Left lung (tissue), 10 donors: ENCODE data around the gene SIK3. TPM values are rescaled to one million over a fixed set of nuclear protein-coding genes. Genes with fewer than 3 reads are reported as not detected.

Experiments used
- ATAC-seq: fragments of 200-7000 bp; cut with Tn5 transposase; one replicate; pipeline ENCODE4 v1.9.1; 2020; ENCODE audit warnings: moderate library complexity
- DNase-seq, 4 donors: peaks; one replicate each; pipeline ENCODE4 v3.0.0-alpha.2; 2013 to 2020
- H3K27ac ChIP-seq, 2 donors: fragments of 200-600 bp; sonication (generic) in 1 of 2; one replicate each; pipeline versions ENCODE4 v1.5.0 to v1.8.0; 2020 to 2021
- H3K27me3 ChIP-seq, 2 donors: fragments of 200-600 bp; sonication (generic) in 1 of 2; one replicate each; pipeline versions ENCODE4 v1.5.0 to v1.8.0; 2020 to 2021
- H3K36me3 ChIP-seq, 2 donors: fragments of 200-600 bp; sonication (generic) in 1 of 2; one replicate each; pipeline versions ENCODE4 v1.5.0 to v1.8.0; 2020 to 2021
- H3K4me1 ChIP-seq, 2 donors: fragments of 200-600 bp; one replicate each; pipeline ENCODE4 v1.8.0; 2021
- H3K4me3 ChIP-seq, 2 donors: fragments of 200-600 bp; sonication (generic) in 1 of 2; one replicate each; pipeline versions ENCODE4 v1.5.0 to v1.8.0; 2020 to 2021; ENCODE audit warnings: mild to moderate bottlenecking in 1 of 2
- H3K9me3 ChIP-seq, 2 donors: fragments of 200-600 bp; sonication (generic) in 1 of 2; one replicate each; pipeline versions ENCODE4 v1.5.0 to v1.8.0; 2020 to 2021
- CTCF ChIP-seq, 2 donors: fragments of 200-600 bp; sonication (generic) in 1 of 2; IDR thresholded peaks; one replicate each; pipeline versions ENCODE4 v1.5.0 to v1.8.0; 2021; ENCODE audit warnings: antibody characterized with exemption in 2 of 2
- intact Hi-C, 2 donors: fragments of 100-400 bp; cut with DNase I; formaldehyde crosslinking; loops; one replicate each; pipeline versions ENCODE4 v1.11.2 to v1.14.2; 2022
- polyA plus RNA-seq, 6 donors: library from polyadenylated mRNA; unstranded; fragments of 120-200 nt; gene quantifications; one replicate each; pipeline ENCODE4 v1.2.1, GENCODE V29; 2013; ENCODE audit not compliant: insufficient read length in 6 of 6
- total RNA-seq, 2 donors: library from RNA; stranded (reverse); fragmentation: NEBNext Ultra II Directional; extraction: Animal tissue kit (Norgen Biotek cat#: 25700); gene quantifications; one replicate each; pipeline ENCODE4 v1.2.1, GENCODE V29; 2021
- donor health status: DM: no; HTN: yes; CAD: no.
- donor health status: DM: no; HTN: no; CAD: no.

Gene SIK3
- total and polyA plus RNA-seq, 8 donors = 28.0 to 49.6 (median 35.9) TPM

GRCh38 chr11:116813781-116814471, 284.3 kb downstream of the SIK3 start:
- H3K9me3 ChIP-seq = no peaks in the 10 kb centered on the region
- H3K4me3 ChIP-seq = no peak overlapping the region
- TF ChIP-seq CTCF (IDR thresholded peaks at IDR 0.05) = no peak
- intact Hi-C loops = no loop called here
- H3K27me3 ChIP-seq = no peaks in the 10 kb centered on the region
- no peaks in the 10 kb centered on the region for H3K4me1 ChIP-seq
- no peaks in the 10 kb centered on the region for H3K36me3 ChIP-seq
- ATAC-seq (no peak), DNase-seq (no peak)
- no peak overlapping the region for H3K27ac ChIP-seq

DNA sequence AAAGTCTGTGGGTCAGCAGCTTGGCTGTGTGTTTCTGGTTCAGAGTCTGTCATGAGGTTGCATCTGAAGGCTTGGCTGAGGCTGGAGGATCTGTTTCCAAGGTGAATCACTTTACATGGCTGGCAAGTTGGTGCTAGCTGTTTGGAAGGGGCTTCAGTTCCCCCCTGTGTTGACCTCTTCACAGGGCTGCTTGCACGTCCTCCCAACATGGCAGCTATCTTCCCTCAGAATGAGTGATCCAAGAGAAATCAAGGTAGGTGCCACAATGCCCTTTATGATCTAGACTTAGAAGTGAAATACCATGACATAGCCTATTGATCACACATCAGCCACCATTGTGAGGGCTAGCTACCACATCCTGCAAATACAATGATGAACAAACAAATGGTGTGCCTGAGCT, 285.1 kb downstream of the SIK3 start:
- TF ChIP-seq CTCF (IDR thresholded peaks at IDR 0.05) = no peak
- intact Hi-C loops = no loop called here
- Histone ChIP-seq H3K9me3 (no peaks in the 10 kb centered on the region), H3K36me3 (no peaks in the 10 kb centered on the region), H3K4me3 (no peak overlapping the region), H3K27ac (no peak overlapping the region), H3K27me3 (no peaks in the 10 kb centered on the region), H3K4me1 (no peaks in the 10 kb centered on the region)
- DNase-seq = no peak
- ATAC-seq = no peak

DNA sequence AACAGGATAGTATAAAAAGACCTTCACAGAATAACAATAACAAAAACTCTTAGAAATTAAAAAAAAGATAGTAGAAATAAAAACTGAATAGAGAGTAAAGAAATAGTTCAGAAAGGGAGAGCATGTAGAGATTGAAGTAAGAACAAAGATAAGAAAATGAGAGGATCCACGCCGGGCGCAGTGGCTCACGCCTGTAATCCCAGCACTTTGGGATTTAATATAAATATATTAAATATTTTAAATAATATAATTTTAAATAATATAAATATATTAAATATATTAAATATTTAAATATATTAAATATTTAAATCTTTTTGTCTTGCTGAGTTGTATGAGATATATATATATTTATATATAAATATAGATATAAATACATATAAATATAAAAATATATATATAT, 286.1 kb downstream of the SIK3 start:
- intact Hi-C loops = no loop called here
- Histone ChIP-seq H3K27ac (no peak overlapping the region), H3K36me3 (no peaks in the 10 kb centered on the region), H3K4me3 (no peak overlapping the region), H3K4me1 (no peaks in the 10 kb centered on the region), H3K27me3 (no peaks in the 10 kb centered on the region), H3K9me3 (no peaks in the 10 kb centered on the region)
- ATAC-seq = no peak
- DNase-seq = no peak
- TF ChIP-seq CTCF (IDR thresholded peaks at IDR 0.05) = no peak

- no peak for TF ChIP-seq CTCF (IDR thresholded peaks at IDR 0.05)
- Histone ChIP-seq H3K27ac (no peak overlapping the region), H3K36me3 (no peaks in the 10 kb centered on the region), H3K4me1 (no peaks in the 10 kb centered on the region), H3K27me3 (no peaks in the 10 kb centered on the region), H3K4me3 (no peak overlapping the region), H3K9me3 (no peaks in the 10 kb centered on the region)
- DNase-seq (no peak), ATAC-seq (no peak)
- intact Hi-C loops = no loop called here
These were observed 287.0 kb downstream of the SIK3 start for GRCh38 chr11:116811194-116811593.

- intact Hi-C loops = no loop called here
- DNase-seq (peak in 2 of 4 donors; percentile 58 to 83), ATAC-seq (peak; percentile 88)
- Histone ChIP-seq H3K9me3 (no peaks in the 10 kb centered on the region), H3K27ac (peak overlapping the region; percentile 44 to 66), H3K4me3 (no peak overlapping the region), H3K27me3 (no peaks in the 10 kb centered on the region), H3K4me1 (no peaks in the 10 kb centered on the region), H3K36me3 (no peaks in the 10 kb centered on the region)
- no peak for TF ChIP-seq CTCF (IDR thresholded peaks at IDR 0.05)
These were observed 289.7 kb downstream of the SIK3 start for GRCh38 chr11:116808262-116809175.
